HCEC 1CT (cell line): ENCODE data around the gene CCDC183.
"Not testable (repeated sequence)": the region's sequence is repeated elsewhere in the genome, so short reads cannot be mapped to it uniquely, and the experiment has no call there.

Source experiments
- DNase-seq: peaks from one replicate; pipeline ENCODE4 v3.0.0-alpha.2; 2017

The CCDC183 gene

DNA sequence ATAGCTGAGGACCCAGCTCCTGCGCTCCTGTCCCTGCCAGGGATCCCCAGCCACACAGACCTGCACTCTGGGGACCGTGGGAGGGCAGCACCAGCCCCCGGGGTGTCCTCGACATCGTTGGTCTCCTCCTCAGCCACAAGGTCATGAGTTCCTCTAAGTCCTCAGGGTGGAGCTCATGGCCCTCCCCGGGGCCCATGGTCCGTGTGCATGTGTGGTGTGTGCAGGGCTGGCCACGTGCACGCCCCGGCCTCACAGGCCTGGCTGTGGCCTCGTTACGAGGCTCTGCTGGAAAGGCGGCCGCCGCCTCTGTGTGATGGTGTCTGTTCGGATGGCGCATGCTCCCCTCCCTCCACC, 30.0 kb downstream of the CCDC183 start:
- no peak for DNase-seq

GRCh38 chr9:136826703-136827582, 30.8 kb downstream of the CCDC183 start:
- no peak for DNase-seq

DNA sequence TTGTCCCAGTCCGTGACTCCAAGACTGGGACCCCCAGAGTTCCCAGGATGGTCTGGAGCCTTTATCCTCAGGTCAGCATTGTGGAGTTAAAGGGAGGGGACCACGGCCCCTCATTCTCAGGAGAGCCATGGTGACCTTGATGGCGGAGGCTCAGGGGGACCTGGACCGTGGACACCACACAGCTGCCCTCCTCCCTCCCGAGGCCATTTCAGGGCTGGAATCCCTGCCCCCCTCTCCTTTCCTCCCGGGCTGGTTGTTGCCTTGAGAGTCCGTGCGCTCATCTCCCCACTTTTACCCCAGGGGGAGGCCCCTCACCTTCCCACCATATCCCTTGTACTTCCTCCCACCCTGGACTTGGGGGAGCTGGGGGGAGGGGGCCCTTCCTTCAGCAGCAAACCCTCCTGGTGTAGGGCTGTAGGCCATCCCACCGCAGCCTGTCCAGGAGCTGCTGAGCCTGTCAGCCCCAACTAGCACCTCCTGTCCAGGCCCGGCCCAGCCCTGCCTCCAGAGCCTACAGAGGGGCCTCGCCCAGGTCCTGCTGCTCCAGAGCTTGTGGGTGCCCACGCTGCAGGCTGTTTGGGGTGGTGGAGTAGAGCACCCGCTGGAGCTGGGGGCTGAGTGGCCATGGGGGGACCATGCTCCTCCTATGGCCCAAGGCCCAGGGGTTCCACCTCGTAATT, 31.8 kb downstream of the CCDC183 start:
- no peak for DNase-seq

- DNase-seq: no peak
Measured at GRCh38 chr9:136828474-136829140, 32.5 kb downstream of the CCDC183 start.

- no peak for DNase-seq
Measured at GRCh38 chr9:136829412-136829811, 33.3 kb downstream of the CCDC183 start.

DNA sequence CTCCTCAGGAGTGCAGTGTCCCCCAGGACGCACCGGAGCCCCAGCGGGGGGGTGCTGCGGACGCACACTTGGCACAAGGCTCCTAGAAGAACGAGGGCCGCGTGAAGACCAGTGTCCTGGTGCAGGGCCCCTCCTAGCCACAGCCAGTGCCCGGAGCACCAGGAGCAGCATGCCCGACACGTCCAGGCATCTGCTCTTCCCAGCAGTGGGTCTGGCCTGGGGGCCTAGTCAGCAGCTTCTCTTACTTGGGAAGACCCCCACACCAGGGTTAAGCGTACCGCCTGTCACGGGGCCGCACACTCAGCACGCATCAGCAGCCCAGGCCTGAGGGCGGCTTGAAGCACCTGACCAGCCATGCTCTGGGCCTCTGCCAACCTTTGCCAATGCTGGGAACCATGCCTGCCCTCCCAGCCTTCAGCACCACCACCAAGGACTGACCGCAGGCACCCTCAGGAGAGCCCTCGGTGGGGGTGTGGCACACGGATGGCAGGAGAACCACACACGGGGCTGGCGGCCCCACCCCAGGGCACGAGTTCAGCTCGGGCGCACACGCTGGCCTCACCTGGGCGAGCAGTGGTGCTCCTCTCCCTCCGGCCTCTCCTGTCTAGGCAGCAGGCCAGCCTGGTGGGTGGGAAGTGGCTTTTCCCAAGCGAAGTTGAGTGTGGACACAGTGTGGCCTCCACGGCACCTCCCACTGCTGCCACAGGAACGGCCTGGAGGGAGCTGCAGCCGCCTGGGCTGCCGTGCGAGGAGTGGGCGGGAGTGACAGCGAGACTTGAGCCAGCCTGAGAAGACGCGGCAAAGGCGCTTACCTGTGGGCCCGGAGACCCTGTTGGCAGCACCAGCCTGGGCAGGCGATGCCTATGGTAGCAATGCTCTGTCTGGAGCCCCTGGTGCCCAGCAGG, 34.1 kb downstream of the CCDC183 start:
- no peak for DNase-seq

DNA sequence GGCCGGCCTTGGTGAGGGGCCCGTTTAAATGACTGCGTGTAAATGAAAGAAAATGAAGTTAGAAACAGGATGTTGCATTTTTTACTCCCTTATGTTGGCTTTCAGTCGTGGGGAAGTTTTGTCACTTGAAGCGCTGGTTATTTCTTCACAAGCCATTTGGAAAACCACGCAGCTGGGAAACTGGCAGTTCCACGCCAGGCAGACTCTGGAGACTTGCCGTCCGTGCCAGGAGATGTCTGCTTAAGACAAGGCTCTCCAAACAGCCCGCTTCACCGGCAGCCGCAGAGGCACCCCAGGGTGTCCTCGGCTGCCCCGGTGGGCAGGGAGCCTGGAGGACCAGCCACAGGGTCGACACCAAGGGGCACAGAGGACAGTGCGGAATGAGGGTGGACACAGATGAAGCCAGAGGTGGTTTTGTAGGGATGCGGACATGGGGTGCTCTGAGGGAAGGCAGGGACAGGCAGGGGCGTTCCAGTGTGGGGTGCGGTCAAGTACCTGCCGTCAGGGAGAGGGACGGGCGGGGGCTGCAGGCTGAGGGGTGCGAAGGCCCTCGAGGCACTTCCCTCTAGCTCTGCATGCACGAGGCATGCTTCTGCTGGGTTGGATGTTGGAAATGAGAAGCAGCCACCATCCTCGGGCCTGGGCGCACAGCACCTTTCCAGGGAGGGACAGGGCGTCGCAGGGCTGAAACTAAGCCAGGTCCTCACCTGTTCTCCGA, 35.0 kb downstream of the CCDC183 start:
- DNase-seq: no peak

DNA sequence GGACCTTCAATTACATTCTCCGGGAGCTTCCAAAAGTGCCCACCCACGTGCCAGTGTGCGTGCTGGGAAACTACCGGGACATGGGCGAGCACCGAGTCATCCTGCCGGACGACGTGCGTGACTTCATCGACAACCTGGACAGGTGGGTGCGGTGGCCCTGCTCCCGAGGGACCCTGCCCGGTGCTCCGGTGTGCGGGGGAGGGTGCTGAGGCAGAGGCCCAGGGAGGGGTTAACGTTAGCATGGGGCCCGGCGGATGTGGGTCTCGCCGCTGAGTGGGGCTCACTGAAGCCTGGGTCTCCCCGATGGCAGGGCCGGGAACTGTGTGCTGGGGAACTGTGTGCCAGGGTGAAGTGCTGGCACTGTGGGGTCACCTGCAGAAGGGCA, 35.6 kb downstream of the CCDC183 start:
- DNase-seq: no peak

DNA sequence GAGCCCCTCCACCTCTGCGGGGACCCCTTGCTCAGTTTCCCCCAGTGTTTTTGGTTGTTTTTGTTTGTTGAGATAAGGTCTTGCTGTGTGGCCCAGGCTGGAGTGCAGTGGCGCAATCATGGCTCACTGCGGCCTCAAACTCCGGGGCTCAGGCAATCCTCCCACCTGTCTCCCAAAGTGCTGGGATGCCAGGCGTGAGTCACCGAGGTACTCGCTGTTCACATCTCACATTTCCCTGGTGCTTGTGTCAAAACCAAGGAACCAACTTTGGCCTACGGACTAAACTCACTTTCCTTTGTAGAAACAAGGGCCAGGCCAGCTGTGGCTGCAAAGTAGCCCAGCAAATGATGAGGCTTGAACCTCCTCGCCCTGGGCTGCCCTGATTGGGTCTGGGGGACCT, 36.4 kb downstream of the CCDC183 start:
- DNase-seq: no peak

DNA sequence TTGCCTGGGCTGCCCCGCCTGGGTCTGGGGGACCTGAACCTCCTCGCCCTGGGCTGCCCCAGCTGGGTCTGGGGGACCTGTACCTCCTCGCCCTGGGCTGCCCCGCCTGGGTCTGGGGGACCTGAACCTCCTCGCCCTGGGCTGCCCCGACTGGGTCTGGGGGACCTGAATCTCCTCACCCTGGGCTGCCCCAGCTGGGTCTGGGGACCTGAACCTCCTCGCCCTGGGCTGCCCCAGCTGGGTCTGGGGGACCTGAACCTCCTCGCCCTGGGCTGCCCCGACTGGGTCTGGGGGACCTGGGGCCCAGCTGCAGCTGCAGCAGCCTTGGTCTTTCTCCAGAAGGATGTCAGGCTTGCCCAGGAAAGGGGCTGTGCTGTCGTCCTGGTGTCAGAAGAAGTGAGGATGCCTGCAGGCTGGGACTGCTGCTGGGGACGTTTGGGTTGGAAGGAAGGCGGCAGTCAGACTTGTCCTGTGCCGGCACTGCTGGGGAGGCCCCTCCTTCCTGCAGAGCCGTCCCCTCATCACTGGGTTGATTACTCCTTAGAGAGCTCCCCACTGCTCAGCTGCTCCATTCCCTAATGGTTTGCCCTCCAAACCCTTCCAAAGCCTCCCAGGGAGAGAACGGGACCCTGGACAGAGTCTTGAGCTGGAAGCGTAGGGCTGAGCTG, 37.4 kb downstream of the CCDC183 start:
- not testable (repeated sequence) for DNase-seq

GRCh38 chr9:136835162-136835931, 39.2 kb downstream of the CCDC183 start:
- DNase-seq: no peak

GRCh38 chr9:136835932-136836904, 40.1 kb downstream of the CCDC183 start:
- DNase-seq: no peak

DNA sequence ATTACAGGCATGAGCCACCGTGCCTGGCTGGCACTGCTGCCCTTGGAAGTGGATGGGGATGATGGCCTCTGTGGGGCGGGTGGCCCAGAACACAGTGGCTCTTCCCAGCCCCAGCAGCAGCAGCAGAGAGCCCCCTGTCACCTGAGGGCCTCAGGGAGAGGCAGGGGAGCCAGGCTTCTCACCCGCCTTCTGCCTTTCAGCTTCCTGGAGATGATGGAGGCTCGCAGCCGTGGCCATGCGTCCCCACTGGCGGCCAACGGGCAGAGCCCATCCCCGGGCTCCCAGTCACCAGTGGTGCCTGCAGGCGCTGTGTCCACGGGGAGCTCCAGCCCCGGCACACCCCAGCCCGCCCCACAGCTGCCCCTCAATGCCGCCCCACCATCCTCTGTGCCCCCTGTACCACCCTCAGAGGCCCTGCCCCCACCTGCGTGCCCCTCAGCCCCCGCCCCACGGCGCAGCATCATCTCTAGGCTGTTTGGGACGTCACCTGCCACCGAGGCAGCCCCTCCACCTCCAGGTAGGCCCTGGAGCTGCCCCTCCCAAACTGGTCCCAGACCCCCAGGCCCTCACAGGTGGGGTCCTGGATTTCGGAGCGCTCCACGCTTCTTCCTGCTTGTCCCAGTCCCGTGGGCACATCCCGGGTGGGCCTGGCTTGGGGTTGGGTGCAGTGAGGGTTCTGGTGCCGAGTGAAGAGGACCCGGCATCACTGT, 41.2 kb downstream of the CCDC183 start:
- DNase-seq: no peak

- not testable (repeated sequence) for DNase-seq
Measured at GRCh38 chr9:136837856-136838277, 41.7 kb downstream of the CCDC183 start.

DNA sequence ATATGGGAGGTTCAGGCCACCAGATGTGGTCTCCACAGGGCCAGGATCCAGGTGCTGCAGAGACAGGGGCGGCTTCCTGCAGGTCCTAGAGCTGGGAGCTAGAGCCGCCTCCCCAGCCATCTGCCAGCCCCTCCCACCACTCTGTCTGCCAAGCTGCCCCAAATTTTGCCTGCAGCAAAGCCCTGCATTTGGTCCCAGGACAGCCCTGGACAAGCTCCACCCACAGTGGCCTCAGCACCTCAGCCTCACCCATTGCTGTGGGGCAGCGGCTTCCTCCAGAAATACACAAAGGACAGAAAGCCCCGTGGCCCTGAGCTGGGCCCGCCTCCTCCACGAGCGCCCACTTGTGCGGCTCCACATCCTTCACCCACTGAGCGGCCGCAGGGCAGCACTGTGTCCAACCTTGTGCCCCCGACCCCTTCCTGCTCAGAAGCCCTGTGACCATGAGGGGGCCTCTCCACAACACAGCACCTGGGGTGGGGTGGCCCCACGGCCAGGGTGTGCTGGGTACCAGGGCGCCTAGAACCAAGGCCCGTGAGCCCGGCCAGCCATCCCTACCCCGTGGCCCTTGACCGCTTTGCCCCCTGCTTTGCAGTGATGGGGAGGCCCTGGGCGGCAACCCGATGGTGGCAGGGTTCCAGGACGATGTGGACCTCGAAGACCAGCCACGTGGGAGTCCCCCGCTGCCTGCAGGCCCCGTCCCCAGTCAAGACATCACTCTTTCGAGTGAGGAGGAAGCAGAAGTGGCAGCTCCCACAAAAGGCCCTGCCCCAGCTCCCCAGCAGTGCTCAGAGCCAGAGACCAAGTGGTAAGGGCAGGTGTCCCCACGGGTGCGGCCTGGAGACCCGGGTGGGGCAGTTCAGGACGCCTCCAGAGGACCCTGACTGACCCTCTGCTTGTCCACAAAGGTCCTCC, 42.4 kb downstream of the CCDC183 start:
- no peak for DNase-seq

DNA sequence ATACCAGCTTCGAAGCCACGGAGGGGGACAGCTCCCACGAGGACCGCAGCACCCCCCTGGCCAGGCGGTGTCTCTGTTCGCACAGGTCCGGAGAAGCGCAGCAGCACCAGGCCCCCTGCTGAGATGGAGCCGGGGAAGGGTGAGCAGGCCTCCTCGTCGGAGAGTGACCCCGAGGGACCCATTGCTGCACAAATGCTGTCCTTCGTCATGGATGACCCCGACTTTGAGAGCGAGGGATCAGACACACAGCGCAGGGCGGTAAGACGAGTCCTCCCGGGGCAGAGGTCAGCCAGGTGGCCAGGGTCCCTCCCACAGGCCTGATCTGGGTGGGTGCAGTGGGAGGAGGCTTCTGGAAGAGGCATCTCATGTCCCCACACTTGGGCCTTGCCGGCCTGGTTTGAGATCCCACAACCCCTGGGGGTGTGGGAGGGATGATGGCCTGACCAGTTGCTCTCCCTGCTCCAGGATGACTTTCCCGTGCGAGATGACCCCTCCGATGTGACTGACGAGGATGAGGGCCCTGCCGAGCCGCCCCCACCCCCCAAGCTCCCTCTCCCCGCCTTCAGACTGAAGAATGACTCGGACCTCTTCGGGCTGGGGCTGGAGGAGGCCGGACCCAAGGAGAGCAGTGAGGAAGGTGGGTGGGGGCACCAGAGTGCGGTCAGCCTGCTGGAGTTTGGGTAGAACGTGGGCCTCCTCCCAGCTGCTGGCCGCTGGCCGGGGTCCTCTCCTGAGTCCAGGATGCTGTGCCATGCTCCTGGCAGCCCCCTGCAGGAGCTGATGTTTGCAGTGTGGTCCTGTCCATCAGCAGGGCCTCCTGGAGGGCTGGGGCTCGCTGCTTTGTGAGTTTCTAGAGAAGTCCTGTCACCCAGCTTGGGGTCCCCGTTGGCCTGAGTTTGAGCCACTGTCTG, 43.3 kb downstream of the CCDC183 start:
- no peak for DNase-seq
